ENCODE data around the gene CST5.
"Not testable (repeated sequence)": the region's sequence is repeated elsewhere in the genome, so short reads cannot be mapped to it uniquely, and the experiment has no call there.

The CST5 gene

GRCh38 chr20:23887856-23888255 lies 8.3 kb upstream of the CST5 start:
- no peak for DNase-seq

GRCh38 chr20:23884771-23885162 lies 5.2 kb upstream of the CST5 start:
- no peak for DNase-seq

- DNase-seq = no peak
Measured at GRCh38 chr20:23884136-23884770, 4.7 kb upstream of the CST5 start.

- no peak for DNase-seq
Measured at GRCh38 chr20:23881371-23881770, 1.8 kb upstream of the CST5 start.

GRCh38 chr20:23880417-23880816 lies 869 bp upstream of the CST5 start:
- no peak for DNase-seq

GRCh38 chr20:23879811-23880374 lies 345 bp upstream of the CST5 start:
- no peak for DNase-seq

GRCh38 chr20:23878787-23879186 lies 761 bp downstream of the CST5 start:
- no peak for DNase-seq

GRCh38 chr20:23878016-23878542 lies 1.5 kb downstream of the CST5 start:
- DNase-seq = not testable (repeated sequence)

- DNase-seq = no peak
Measured at GRCh38 chr20:23877524-23877923, 2.0 kb downstream of the CST5 start.

- no peak for DNase-seq
Measured at GRCh38 chr20:23875606-23876237, 3.8 kb downstream of the CST5 start.

- DNase-seq = no peak
Measured at GRCh38 chr20:23874747-23875146, 4.8 kb downstream of the CST5 start.

- DNase-seq = no peak
Measured at GRCh38 chr20:23873370-23874015, 6.1 kb downstream of the CST5 start.

- DNase-seq = no peak
Measured at GRCh38 chr20:23872065-23872464, 7.5 kb downstream of the CST5 start.

GRCh38 chr20:23870461-23870860 lies 9.1 kb downstream of the CST5 start:
- no peak for DNase-seq

- DNase-seq = no peak
Measured at GRCh38 chr20:23869520-23869919, 10.0 kb downstream of the CST5 start.

- no peak for DNase-seq
Measured at GRCh38 chr20:23868321-23868720, 11.2 kb downstream of the CST5 start.

- no peak for DNase-seq
Measured at GRCh38 chr20:23867152-23867776, 12.3 kb downstream of the CST5 start.

GRCh38 chr20:23860771-23861170 lies 18.8 kb downstream of the CST5 start:
- DNase-seq = not testable (repeated sequence)

GRCh38 chr20:23857962-23858595 lies 21.5 kb downstream of the CST5 start:
- DNase-seq = no peak

GRCh38 chr20:23856736-23857135 lies 22.8 kb downstream of the CST5 start:
- no peak for DNase-seq

GRCh38 chr20:23856226-23856625 lies 23.3 kb downstream of the CST5 start:
- DNase-seq = no peak

GRCh38 chr20:23841693-23842092 lies 37.9 kb downstream of the CST5 start:
- no peak for DNase-seq

- no peak for DNase-seq
Measured at GRCh38 chr20:23835716-23836115, 43.8 kb downstream of the CST5 start.
